Anterior cingulate cortex (tissue), 58 donors: ENCODE results near the gene ZNF683.

ENCODE experiments used
- DNase-seq, 58 donors: peaks; one replicate each; lab custom pipeline; 2025; lab: John Stamatoyannopoulos, UW

The ZNF683 gene

DNA sequence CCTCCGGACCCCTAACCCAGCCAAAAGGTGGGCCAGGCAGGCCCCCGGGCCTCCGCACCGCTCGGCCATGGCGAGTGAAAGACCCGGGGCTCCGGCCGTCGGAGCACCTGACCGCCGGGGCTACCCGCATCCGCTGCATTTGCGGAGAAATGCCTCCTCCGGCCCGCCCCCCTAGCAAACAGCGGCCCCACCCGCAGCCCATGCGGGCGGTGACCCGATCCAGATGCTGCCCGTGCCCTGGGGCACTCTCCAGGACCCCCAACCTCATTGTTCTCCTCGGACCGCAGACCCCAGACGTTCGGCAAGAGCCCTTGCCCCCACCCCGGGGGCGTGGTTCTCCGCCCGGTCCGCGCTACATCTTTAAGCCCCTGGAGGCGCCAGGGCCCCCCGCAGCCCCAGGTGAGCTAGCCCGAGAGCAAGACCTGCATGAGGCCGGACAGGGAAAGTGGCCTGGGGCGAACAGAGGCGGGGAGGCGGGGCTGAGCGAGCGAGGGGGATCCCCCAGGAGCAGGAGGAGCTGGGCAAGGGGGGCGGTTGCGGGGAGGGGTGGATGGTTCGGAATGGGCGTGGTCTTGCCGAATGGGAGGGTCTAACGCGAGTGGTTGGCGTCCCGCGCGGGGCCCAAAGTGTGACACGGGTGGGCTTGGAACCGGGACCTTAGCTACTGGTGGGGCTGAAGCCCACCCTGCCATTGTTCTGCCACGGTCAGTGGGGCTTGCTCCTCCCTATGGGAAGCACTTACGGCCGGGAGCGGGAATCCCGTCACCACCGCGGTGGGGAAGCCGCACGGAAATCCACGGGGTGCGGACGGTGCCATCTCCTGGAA, 12.4 kb downstream of the ZNF683 start:
- peak in 1 of 58 donors; percentile 5 for DNase-seq

DNA sequence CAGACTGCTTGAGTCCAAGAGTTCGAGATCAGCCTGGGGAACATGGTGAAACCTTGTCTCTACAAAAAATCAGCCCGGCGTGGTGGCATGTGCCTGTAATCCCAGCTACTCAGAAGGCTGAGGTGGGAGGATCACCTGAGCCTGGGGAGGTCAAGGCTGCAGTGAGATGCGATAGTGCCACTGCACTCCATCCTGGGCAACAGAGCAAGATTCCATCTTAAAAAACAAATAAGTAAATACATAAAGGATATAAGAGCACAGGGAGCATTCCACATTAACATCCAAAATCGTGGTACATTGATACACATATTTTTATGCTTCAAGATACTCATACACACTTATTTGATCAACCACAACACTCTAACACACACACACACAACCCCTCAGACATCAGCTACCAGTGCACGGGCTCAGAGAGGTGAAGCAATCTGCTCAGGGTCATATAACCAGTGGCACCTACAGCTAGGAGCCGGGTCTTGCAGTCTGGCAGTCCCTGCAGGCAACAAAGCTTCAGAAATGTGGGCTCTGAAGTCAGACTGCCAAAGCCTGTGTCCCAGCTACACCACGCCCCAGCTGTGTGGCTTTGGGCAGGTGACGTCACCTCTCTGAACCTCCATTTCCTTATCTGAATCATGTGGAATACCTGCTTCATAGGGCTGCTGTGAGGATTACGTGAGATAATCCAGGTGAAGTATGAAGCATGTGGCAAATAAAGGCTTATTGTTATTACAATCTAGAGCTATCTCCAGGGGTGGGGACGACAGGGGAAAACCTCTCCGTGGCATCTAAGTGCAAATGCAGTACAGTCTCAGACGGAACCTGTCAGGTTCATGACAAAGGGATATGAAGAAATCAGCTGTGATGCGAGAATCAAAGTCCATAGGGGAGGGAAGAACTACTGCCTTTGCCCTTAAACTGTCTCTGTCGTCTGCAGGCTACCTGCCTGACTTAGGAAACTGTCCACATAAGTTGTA, 13.9 kb downstream of the ZNF683 start:
- no peak for DNase-seq

DNA sequence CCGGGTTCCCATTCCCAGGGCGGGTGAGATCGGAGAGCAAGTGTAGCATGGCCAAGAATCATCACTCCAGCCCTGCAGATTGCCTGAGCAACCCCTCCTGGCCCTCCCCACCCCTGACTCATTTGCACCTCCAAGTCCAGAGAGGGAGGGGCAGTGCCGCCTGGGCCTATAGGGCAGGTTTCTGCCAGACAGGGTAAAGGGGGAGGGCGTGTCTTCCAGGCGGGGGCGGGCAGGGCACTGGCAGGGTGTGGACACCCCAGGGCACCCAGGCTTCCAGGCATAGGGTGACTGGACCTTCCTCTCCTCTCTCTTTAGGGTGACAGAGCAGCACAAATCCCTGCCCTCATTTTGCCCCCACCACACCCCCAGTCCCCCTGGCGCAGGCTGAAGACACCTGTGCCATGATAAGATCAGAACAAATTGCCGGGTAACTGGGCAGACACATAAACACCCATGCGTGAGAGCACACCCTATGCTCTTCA, 15.4 kb downstream of the ZNF683 start:
- DNase-seq, result no peak

DNA sequence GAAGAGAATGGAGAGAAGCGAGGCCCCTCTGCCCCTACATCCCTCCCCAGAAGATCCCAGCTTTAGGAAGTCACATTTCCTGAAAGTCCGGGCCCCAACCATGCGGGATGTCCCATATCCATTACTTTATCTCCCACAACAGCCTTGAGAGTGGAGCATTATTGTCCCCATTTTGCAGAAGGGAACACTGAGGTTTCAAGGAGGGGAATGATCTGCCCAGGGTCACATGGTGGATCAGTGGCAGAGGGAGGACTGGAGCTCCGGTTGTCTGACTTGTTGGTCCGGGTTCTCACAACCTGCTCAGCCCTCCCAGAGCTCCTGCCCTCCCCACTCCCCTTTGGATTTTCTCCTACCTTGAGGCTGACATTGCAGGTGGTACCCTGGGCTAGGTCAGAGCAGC, 16.4 kb downstream of the ZNF683 start:
- DNase-seq, result no peak

DNA sequence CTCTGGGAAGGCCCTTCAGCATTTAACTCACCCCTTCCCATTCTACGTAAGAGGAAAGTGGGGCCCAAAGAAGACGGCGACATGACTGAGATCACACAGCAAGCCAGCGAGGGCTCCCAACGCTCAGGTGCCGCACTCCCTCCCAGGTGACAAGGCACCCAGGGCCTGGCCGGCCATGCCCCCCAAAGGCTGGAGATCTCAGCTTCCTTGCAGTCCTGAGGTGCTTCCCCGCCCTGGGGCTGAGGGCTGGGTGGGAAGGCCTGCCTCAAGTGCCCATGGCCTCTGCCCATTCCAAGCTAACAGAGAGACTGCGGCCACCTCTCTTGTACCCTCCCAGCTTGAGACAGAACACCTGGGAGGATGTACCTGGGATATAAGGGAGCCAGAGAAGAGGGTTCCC, 17.6 kb downstream of the ZNF683 start:
- DNase-seq, result no peak

DNA sequence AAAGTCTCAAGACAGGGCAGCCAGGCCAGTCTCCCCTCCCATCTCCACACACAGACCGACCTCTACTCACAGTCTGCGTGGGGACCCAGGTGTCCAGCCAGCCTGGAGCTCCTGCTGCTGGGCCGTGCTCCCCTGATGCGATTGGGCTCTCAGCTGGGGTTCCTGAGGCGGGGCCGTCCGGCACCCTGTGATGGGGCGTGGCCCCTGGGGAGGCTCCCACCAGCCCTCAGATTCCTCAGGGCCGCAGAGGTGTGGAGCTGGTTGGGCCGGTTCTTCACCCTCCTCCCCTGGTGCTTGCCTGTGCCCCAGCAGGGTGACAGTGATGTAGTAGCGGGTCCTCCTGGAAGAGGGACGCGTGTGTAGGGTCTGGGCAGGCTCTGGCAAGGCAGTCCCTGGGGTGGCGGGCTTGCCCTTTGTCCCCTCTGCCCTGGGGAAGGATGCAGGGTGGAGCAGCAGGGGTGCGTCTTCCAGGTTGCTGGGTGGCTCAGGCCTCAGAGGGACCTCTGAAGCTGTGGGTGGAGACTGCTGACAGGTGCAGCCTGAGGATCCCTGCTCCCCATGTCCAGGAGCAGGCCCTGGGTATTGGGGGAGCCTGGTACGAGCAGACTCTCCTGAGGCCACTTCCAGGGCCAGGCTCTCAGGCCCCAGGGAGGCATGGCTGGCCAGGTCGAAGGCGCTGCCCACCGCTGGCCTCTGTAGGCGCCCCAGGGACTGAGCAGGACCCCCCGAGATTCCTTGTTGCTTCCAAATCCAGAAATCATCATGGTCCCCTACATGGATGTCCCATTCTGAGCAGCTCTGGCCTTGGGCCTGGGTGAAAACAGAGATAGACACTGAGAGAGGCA, 18.4 kb downstream of the ZNF683 start, which contains the start of gene CRYBG2:
CRYBG2 (minus strand) TSS at position 155 of the 845 bp plus-strand sequence. CDS start 7,473 bp downstream, outside the sequence.
- no peak for DNase-seq

DNA sequence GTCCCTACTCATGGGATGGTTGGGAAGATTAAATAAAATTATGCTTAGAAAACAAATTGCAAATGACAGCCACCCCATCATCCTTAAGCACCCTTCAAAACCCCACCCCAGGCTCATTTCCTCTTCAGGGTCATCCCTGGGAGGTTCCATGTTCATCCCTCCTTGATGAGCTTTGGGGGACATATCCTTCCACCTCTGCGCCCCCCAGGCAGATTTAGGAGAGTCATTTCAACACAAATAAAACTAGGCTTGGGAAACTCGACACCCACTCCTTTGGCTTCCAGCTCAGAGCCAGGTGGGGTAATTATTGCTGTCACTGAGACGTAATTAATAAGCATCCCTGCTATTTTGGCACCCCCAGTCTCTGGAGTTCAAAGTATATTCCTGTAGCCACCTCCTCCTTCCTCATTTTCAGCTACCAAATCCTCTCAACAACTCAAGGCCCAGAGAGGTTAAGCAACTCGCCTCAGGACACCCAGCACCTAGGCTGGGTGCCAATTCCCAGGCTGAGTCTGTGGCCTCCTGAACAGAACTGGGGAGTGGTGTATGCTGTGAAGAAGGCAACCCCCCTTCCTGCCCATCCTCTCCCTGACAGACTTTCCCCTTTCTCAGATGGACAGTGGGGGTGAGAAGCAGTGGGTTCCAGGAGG, 19.2 kb downstream of the ZNF683 start:
- no peak for DNase-seq

DNA sequence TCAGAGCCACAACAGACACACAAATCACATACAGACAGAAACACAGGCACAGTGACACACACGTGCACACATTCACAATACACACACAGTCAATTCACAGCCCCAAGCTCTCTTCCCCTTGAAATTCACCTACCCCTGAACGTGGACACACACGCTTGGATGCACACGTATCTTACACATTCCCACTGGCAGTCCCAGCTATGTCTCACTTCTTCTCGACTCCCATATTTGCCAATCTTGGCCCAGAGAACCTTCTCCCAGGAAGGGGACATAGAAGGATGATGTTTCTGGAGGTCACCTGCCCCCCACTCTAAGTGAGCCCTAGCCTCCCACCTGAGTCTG, 20.2 kb downstream of the ZNF683 start:
- DNase-seq, result no peak

DNA sequence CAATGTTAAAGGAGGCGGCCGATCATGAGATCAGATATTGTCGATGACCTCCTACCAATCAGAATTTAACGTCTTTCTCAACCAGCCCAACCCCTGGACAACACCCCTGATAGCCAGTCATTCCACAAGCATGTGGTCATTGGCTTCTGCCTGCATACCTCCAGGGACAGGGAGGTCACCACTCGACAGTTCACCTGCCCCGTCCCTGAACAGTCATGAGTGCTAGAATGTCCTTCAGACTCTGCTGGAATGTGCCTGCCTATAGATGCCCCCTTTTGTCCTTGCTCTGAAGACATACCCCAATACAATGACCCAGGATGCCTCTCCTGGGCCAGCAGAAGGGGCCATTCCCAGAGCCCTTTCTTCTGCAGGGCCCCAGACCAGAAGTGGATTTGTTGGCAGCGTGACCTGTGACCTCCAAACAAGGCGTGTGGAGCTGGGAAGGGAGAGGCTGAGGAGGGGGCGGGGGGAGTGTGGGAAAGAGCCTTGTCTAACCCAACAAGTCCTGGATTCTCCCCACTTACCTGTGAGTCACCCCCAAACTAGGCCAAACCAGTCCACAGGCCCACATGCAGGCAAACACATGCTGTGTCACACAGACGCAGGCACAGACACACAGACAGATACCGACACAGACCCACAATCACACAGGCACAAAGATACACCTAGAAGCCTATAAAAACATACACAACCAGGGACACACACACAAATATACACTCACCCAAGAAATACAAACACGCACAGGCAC, 20.8 kb downstream of the ZNF683 start:
- DNase-seq, result no peak

DNA sequence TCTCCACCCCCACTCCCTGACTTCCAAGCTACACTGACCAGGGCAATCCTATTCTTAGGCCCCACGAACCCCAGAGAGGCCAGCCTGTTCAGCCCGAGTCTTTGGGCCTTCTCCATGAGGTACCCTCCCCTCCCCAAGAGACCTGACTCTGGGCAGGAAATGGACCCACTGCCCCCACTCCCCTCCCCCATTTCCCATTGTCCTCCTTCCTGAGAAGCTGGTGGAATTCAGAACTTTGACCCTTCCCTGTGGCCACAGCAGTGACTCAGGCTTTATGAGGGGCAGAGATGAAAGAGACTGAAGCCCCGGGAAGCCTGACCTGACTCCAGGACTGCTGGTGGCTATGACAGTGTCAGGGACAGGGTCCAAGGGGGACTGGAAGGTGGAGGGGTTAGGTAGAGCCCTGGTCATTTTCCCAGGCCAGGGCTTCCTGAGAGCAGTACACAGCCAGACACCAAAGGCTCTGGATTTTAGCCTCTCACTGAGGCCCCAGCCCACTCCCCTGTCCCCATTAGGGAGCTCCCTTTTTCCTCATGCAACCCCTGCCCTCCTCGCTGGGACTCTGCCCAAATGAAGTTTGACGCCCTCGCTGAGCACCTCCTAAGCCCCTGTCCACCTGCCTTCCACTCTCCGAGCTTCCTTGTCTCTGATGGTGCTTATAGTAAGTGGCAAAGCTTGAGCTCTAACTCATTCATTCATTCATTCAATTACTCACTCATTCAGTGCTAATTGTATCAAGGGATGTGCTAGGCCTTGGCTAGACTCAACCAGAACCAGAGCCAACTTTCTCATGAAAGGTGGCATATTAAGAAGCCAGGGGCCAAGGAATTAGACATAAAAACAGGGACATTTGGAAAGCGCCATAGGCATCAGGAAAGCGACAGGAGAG, 21.6 kb downstream of the ZNF683 start:
- no peak for DNase-seq

DNA sequence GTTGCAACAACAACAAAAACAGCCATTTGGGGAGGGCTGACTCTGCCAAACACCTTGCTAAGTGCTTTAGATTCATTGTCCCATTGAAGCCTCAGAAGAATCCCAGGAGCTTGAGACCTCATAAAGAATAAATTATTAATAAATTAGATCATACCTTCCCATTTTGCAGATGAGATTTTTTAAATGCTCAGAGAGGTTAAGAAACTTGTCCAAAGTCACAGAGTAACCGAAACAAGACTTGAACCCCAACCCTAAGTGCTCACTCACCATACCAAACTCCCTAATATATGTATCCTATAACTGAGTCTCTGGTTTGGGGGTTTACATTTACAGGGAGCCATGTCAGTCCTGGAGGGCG, 22.2 kb downstream of the ZNF683 start:
- no peak for DNase-seq

DNA sequence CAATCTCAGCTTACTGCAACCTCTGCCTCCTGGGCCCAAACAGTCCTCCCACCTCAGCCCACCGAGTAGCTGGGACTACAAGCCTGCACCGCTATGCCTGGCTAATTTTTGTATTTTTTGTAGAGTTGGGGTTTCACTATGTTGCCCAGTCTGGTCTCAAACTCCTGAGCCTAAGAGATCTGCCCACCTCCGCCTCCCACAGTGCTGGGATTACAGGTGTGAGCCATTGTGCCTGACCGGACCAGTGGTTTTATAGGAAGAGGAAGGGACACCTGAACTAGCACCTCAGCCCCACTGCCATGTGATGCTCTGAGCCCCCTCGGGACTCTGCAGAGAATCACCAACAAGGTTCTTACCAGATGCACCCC, 22.7 kb downstream of the ZNF683 start:
- no peak for DNase-seq

DNA sequence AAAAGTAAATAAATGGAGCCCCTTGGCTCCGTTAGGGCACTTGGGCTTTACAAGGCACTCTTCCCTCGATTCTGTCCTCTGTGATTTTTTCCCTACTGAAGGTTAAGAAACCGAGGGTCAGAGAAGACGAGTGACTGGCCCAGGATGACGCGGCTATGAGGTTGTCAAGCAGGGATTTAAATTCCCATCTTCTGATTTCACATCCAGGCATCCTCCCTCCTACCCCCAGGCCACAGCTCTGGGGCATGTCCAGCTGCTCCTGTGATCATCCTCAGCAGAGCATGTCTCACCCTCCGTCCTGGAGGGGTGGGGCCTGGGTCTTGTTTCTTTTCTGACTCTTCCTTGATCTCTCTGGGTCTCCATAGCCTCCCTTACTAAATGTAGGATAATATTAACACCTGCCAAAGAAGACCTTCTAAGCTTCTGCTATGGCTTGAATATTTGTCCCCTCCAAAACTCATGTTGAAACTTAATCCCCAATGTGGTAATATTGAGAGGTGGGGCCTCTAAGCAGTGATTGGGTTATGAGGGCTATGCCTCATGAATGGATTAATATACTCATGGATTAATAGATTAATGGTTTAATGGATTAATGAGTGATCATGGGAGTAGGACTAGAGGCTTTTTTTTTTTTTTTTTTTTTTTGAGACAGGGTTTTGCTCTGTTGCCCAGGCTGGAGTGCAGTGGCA, 23.2 kb downstream of the ZNF683 start:
- DNase-seq, result no peak

DNA sequence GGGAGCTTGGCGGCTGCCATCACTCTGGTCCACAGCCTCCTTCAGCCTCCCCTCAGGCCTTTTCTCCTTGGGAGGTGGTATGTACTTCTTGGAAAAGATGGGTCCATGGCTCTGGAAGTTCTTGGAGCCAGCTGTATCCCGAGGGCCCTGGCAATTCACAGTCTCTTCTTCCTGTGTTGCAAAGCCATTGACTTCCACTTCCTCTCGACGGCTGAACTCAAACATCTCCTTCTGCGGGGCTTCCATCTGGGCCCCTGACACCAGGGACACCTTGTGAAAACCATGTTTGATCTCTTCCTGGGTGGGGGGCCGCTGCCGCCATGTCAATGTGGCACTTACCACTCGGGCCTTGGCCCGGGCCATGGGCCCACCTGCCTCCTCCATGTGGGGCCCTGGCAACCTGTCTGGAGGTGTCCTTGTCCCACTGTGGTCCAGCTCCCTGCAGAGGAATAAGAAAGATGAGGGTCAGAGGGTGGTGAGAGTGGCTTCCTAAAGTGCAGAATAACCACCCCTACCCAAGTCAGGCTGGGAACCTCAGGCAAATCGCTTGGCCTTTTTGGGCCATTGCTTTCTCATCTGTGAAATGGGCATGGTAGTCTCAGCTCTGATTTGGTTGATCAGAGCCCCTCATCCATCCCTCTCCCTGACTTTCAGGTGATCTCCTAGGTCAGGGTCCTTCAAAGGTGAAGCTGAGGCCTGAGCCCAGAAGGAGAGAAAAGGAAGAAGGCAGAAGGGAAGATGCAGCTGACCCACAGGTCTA, 26.1 kb downstream of the ZNF683 start:
- no peak for DNase-seq

DNA sequence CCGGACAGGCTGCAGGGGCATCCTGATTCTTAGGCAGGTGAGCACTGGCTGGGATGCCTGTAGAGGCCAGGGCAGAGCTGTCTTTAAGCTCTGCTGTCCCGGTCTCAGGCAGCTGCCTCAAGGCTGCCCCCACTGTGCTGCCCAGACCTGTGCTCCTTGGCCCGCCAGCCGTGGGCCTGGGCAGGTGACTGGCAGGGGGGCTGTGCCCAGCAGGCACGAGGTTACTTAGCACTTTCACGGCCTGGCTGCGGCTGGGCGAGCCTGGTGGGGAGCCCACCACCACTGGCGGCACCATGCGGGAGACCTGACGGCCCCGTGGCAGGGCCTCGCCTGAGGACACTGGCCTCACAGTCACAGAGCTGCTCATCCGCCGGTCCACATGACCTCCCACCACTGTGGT, 26.8 kb downstream of the ZNF683 start:
- no peak for DNase-seq

DNA sequence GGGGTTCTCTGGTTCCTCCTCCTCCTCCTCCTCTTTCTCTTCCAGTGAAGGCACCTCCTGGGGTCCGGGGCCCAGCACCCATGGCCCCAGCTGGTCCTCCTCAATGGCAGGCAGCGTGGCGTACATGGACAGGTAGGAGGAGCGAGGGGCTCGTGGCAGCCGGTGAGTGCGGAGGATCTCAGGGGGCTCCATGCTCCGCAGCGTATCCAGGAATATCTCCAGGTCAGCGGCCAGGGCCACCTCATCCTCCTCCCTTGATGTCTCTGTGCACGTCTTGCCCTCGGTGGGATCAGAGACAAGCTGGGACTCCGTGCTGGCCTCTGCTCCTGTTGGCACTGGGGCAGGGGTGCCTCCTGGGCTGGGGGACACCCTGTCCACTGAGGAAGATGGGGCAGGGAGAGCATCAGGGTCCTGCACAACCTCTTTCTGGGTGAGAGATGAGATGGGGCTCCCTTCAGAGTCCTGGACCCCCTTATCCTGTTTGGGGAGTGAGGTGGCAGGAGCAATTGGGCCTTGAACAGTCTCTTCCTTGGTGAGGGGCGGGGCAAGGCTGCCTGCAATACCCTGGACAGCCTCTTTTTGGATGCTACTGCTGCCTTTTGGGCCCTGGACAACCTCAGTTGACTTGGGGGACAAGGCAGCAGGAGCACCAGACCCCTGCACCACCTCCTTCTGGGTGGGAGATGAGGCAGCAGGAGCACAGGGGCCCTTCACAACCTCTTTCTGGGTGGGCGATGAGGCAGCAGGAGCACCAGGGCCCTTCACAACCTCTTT, 28.2 kb downstream of the ZNF683 start:
- no peak for DNase-seq
